ENCODE data around the gene UTS2B. TPM values are rescaled to one million over a fixed set of nuclear protein-coding genes. Genes with fewer than 3 reads are reported as not detected.

UTS2B gene
- total and polyA plus RNA-seq, 10 of the 15 experiments (the other 5 are each of a cell fraction or from before 2014, with no cell fraction given) = 0.15 to 0.72 (median 0.44) TPM

DNA sequence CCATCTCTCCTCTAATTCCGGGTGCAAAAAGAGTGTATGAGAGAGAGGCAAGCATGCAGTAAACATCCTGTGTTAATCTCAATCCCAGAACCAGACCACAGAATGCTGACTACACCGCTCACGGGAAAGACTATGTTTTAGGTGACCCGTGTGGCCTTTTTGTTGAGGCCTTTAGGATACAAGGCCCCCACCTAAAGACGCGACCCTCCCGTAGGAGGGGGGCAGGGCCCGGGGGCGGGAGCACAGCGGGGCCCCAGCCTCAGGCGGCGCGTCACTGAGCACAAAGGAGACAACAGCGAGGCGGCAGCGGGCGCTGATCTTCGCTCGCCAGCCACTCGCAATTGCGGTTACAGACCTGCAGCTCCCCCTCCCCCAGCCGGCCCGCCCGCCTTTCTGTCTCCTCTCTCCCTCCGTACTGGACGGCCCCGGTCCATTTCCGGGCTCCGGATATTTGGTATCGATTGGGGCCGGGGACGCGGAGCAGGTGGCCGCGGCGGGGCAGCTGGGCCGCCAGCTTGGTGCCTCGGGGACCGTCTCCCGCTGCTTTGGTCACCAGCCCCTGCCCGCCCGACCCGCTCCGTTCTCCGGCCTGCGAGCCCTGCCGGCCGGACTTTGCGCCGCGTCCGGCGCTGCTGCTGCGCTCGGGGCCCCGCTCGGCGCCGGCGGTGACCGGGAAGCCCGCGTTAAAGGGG lies 1.2 kb downstream of the UTS2B start, which contains the start of gene CCDC50 (continued):
- TF ChIP-seq, protein P1, sequence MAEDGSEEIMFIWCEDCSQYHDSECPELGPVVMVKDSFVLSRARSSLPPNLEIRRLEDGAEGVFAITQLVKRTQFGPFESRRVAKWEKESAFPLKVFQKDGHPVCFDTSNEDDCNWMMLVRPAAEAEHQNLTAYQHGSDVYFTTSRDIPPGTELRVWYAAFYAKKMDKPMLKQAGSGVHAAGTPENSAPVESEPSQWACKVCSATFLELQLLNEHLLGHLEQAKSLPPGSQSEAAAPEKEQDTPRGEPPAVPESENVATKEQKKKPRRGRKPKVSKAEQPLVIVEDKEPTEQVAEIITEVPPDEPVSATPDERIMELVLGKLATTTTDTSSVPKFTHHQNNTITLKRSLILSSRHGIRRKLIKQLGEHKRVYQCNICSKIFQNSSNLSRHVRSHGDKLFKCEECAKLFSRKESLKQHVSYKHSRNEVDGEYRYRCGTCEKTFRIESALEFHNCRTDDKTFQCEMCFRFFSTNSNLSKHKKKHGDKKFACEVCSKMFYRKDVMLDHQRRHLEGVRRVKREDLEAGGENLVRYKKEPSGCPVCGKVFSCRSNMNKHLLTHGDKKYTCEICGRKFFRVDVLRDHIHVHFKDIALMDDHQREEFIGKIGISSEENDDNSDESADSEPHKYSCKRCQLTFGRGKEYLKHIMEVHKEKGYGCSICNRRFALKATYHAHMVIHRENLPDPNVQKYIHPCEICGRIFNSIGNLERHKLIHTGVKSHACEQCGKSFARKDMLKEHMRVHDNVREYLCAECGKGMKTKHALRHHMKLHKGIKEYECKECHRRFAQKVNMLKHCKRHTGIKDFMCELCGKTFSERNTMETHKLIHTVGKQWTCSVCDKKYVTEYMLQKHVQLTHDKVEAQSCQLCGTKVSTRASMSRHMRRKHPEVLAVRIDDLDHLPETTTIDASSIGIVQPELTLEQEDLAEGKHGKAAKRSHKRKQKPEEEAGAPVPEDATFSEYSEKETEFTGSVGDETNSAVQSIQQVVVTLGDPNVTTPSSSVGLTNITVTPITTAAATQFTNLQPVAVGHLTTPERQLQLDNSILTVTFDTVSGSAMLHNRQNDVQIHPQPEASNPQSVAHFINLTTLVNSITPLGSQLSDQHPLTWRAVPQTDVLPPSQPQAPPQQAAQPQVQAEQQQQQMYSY (CRISPR knock-in tag; IDR thresholded peaks at IDR 0.05) = no peak
- TF ChIP-seq CEBPB (IDR thresholded peaks at IDR 0.05; ENCODE audit: borderline replicate concordance in 1 of 2, low read depth in 2 of 2, low read length in 2 of 2) = no peak
- no peak for TF ChIP-seq JUND (IDR thresholded peaks at IDR 0.05; ENCODE audit: low read depth, low read length)
- TF ChIP-seq ZZZ3 (IDR thresholded peaks at IDR 0.05; ENCODE audit: control insufficient read depth, insufficient read length, low read depth) = no peak
- TF ChIP-seq, protein P2, sequence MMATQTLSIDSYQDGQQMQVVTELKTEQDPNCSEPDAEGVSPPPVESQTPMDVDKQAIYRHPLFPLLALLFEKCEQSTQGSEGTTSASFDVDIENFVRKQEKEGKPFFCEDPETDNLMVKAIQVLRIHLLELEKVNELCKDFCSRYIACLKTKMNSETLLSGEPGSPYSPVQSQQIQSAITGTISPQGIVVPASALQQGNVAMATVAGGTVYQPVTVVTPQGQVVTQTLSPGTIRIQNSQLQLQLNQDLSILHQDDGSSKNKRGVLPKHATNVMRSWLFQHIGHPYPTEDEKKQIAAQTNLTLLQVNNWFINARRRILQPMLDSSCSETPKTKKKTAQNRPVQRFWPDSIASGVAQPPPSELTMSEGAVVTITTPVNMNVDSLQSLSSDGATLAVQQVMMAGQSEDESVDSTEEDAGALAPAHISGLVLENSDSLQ (IDR thresholded peaks at IDR 0.05) = no peak
- TF ChIP-seq RFX5 (IDR thresholded peaks at IDR 0.05; ENCODE audit: low read depth, low read length) = no peak
- TF ChIP-seq, protein P3, sequence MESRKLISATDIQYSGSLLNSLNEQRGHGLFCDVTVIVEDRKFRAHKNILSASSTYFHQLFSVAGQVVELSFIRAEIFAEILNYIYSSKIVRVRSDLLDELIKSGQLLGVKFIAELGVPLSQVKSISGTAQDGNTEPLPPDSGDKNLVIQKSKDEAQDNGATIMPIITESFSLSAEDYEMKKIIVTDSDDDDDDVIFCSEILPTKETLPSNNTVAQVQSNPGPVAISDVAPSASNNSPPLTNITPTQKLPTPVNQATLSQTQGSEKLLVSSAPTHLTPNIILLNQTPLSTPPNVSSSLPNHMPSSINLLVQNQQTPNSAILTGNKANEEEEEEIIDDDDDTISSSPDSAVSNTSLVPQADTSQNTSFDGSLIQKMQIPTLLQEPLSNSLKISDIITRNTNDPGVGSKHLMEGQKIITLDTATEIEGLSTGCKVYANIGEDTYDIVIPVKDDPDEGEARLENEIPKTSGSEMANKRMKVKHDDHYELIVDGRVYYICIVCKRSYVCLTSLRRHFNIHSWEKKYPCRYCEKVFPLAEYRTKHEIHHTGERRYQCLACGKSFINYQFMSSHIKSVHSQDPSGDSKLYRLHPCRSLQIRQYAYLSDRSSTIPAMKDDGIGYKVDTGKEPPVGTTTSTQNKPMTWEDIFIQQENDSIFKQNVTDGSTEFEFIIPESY (IDR thresholded peaks at IDR 0.05) = no peak
- no peak for TF ChIP-seq SMAD1 (IDR thresholded peaks at IDR 0.05; ENCODE audit: low read depth, partially characterized antibody)
- TF ChIP-seq PML (IDR thresholded peaks at IDR 0.05; ENCODE audit: low read length) = peak; percentile 53; the same call in 1 of the 2 replicates
- TF ChIP-seq BHLHE40 (IDR thresholded peaks at IDR 0.05; ENCODE audit: borderline replicate concordance in 1 of 2, low read depth in 2 of 2, low read length in 1 of 2) = peak; percentile 58 to 65; a peak in 3 of 4 replicates
- TF ChIP-seq GABPA (IDR thresholded peaks at IDR 0.05; ENCODE audit: low read depth) = no peak
- TF ChIP-seq, protein P4, sequence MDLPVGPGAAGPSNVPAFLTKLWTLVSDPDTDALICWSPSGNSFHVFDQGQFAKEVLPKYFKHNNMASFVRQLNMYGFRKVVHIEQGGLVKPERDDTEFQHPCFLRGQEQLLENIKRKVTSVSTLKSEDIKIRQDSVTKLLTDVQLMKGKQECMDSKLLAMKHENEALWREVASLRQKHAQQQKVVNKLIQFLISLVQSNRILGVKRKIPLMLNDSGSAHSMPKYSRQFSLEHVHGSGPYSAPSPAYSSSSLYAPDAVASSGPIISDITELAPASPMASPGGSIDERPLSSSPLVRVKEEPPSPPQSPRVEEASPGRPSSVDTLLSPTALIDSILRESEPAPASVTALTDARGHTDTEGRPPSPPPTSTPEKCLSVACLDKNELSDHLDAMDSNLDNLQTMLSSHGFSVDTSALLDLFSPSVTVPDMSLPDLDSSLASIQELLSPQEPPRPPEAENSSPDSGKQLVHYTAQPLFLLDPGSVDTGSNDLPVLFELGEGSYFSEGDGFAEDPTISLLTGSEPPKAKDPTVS (IDR thresholded peaks at IDR 0.05; ENCODE audit: low read depth, low read length) = no peak
- TF ChIP-seq MYC (IDR thresholded peaks at IDR 0.05; ENCODE audit: insufficient read depth, insufficient read length, insufficient replicate concordance, low read length, severe bottlenecking) = no peak
- TF ChIP-seq STAT1 (conservative IDR thresholded peaks at IDR 0.05) = no peak
- TF ChIP-seq NR2C1 (IDR thresholded peaks at IDR 0.05) = no peak
- no peak for TF ChIP-seq SIX5 (IDR thresholded peaks at IDR 0.05; ENCODE audit: low read depth, low read length, severe bottlenecking)
- peak; percentile 29 for TF ChIP-seq RELA (IDR thresholded peaks at IDR 0.05; ENCODE audit: borderline replicate concordance, partially characterized antibody)
- TF ChIP-seq IRF4 (IDR thresholded peaks at IDR 0.05; ENCODE audit: low read depth, low read length) = 0 out of 2 replicates have a peak, but pooled peaks have one; percentile 9
- TF ChIP-seq TCF3 (IDR thresholded peaks at IDR 0.05; ENCODE audit: borderline replicate concordance, insufficient read depth, low read depth, low read length) = peak; percentile 75; the same call in 1 of the 2 replicates
